ENCODE measurements around the gene JADE1. TPM values are rescaled to one million over a fixed set of nuclear protein-coding genes. Genes with fewer than 3 reads are reported as not detected.

Gene JADE1
- total RNA-seq, 4 donors from 2014 or later: 18.2 to 26.4 (median 19.6) TPM

DNA sequence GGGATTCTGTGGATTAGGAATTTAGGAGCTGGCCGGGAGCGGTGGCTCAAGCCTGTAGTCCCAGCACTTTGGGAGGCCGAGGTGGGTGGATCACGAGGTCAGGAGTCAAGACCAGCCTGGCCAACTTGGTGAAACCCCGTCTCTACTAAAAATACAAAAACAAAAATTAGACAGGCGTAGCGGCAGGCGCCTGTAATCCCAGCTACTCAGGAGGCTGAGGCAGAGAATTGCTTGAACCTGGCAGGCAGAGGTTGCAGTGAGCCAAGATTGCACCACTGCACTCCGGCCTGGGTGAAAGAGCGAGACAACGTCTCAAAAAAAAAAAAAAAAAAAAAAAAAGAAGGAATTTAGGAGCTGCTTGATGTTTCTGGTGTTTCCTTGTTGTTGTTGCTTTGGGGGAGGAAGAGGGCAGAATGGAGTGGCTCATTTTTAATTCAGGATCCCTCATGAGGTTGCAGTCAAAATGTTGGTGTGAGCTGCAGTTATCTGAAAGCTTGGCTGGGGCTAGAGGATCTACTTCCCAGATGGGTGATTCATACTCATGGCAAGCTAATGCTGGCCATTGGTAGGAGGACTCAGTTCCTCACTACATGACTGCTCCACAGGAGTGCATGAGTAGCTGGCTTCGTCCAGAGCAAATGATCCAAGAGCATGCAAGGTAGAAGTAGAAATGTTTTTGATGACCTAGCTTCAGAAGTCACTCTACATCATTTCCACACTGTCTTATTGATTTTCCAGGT lies 26.5 kb upstream of the JADE1 start:
- H3K27ac ChIP-seq: no peak overlapping the region
- no peaks in the 10 kb centered on the region for H3K36me3 ChIP-seq
- no peaks in the 10 kb centered on the region for H3K9me3 ChIP-seq
- no peaks in the 10 kb centered on the region for H3K4me1 ChIP-seq
- no peaks in the 10 kb centered on the region for H3K27me3 ChIP-seq
- no peak overlapping the region for H3K4me3 ChIP-seq
- no peak for DNase-seq
- TF ChIP-seq CTCF (IDR thresholded peaks at IDR 0.05) (no peak), POLR2A (IDR thresholded peaks at IDR 0.05) (no peak)

- H3K27ac ChIP-seq: no peak overlapping the region
- H3K27me3 ChIP-seq: no peaks in the 10 kb centered on the region
- H3K36me3 ChIP-seq: no peaks in the 10 kb centered on the region
- TF ChIP-seq CTCF (IDR thresholded peaks at IDR 0.05): no peak
- no peak overlapping the region for H3K4me3 ChIP-seq
- no peaks in the 10 kb centered on the region for H3K9me3 ChIP-seq
- DNase-seq: no peak
- no peaks in the 10 kb centered on the region for H3K4me1 ChIP-seq
Measured at GRCh38 chr4:128787509-128788311, 21.8 kb upstream of the JADE1 start.

DNA sequence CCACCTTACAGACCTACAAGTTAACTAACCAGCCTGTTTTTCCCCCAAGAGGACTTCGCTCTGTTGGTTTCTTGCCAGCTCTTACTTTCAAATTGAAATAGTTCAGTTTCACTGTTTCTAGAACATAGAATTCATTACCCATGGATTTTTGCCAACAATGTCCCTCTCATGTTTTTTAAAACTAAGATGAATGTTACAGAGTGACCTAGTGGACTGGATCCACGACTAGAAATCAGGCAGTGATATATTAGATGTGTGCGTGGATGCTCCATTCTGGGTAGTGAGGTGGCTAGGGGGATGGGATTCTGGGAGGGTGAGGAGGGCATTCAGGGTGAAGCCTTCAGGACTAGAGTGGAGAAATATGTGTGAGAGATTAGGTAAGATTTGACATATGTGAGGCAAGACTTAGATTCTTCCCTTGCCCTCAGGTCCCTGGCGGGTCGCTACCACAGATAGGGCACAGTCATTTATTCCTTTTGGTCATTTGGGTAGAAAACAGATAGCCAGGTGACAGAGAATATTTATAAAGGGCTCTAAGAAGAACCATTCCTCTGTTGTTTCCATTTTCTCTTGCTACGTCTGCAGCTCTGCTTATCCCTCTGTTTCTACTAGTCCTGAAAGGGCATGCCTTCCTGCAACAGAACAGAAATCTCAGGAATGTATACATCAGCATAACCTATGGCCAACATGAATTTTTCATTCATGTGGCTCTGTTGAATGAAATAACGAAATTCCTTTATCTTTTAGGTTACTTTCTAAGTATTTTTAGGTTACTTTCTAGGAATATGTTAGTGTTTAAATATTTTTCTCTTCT lies 15.4 kb upstream of the JADE1 start:
- no peak for DNase-seq
- no peak overlapping the region for H3K27ac ChIP-seq
- H3K36me3 ChIP-seq: no peaks in the 10 kb centered on the region

GRCh38 chr4:128796934-128797333 lies 12.6 kb upstream of the JADE1 start:
- Histone ChIP-seq H3K9me3 (no peaks in the 10 kb centered on the region), H3K27me3 (no peaks in the 10 kb centered on the region), H3K27ac (no peak overlapping the region), H3K4me1 (no peaks in the 10 kb centered on the region), H3K4me3 (no peak overlapping the region), H3K36me3 (no peaks in the 10 kb centered on the region)
- TF ChIP-seq CTCF (IDR thresholded peaks at IDR 0.05) (no peak), POLR2A (IDR thresholded peaks at IDR 0.05) (no peak)
- no peak for DNase-seq

More for the DNA sequence above, 15.4 kb upstream of the JADE1 start:
- Histone ChIP-seq H3K4me3 (no peak overlapping the region), H3K9me3 (no peaks in the 10 kb centered on the region), H3K4me1 (no peaks in the 10 kb centered on the region), H3K27me3 (no peaks in the 10 kb centered on the region)
- TF ChIP-seq POLR2A (IDR thresholded peaks at IDR 0.05) (no peak), CTCF (IDR thresholded peaks at IDR 0.05) (no peak)

GRCh38 chr4:128800284-128800683 lies 9.2 kb upstream of the JADE1 start:
- Histone ChIP-seq H3K4me1 (no peaks in the 10 kb centered on the region), H3K9me3 (no peaks in the 10 kb centered on the region), H3K27ac (no peak overlapping the region), H3K27me3 (no peaks in the 10 kb centered on the region), H3K36me3 (no peaks in the 10 kb centered on the region), H3K4me3 (no peak overlapping the region)
- TF ChIP-seq POLR2A (IDR thresholded peaks at IDR 0.05) (no peak), CTCF (IDR thresholded peaks at IDR 0.05) (no peak)
- DNase-seq: no peak
